Measurements from ENCODE around the gene ADGRL3.

- TF ChIP-seq, protein P1, sequence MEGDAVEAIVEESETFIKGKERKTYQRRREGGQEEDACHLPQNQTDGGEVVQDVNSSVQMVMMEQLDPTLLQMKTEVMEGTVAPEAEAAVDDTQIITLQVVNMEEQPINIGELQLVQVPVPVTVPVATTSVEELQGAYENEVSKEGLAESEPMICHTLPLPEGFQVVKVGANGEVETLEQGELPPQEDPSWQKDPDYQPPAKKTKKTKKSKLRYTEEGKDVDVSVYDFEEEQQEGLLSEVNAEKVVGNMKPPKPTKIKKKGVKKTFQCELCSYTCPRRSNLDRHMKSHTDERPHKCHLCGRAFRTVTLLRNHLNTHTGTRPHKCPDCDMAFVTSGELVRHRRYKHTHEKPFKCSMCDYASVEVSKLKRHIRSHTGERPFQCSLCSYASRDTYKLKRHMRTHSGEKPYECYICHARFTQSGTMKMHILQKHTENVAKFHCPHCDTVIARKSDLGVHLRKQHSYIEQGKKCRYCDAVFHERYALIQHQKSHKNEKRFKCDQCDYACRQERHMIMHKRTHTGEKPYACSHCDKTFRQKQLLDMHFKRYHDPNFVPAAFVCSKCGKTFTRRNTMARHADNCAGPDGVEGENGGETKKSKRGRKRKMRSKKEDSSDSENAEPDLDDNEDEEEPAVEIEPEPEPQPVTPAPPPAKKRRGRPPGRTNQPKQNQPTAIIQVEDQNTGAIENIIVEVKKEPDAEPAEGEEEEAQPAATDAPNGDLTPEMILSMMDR (IDR thresholded peaks at IDR 0.05) = no peak
- TF ChIP-seq EZH2phosphoT487 (IDR thresholded peaks at IDR 0.05) (no peak), EZH2 (IDR thresholded peaks at IDR 0.05) (no peak)
Measured at GRCh38 chr4:61805227-61805626, 605.1 kb downstream of the ADGRL3 start.

Data from neural progenitor cell (in vitro differentiated cells).